NB4 (cell line): ENCODE data around the gene IL34.

ENCODE experiments used
- MYC ChIP-seq: IDR thresholded peaks from 2 replicates; pipeline ENCODE4 v1.6.1; 2011; ENCODE audit warnings: low read depth, low read length
- POLR2A ChIP-seq: IDR thresholded peaks from 2 replicates; pipeline ENCODE4 v1.6.1; 2011; ENCODE audit warnings: mild to moderate bottlenecking; ENCODE audit not compliant: insufficient read length; ENCODE audit errors: extremely low read depth
- TF ChIP-seq, protein P1 (sequence below): IDR thresholded peaks from 2 replicates; pipeline ENCODE4 v1.6.1; 2011; ENCODE audit warnings: low read depth, low read length
- TF ChIP-seq, protein P2 (sequence below): IDR thresholded peaks from one replicate; pipeline ENCODE4 v1.5.1; 2012; ENCODE audit warnings: low read depth, low read length

DNA sequence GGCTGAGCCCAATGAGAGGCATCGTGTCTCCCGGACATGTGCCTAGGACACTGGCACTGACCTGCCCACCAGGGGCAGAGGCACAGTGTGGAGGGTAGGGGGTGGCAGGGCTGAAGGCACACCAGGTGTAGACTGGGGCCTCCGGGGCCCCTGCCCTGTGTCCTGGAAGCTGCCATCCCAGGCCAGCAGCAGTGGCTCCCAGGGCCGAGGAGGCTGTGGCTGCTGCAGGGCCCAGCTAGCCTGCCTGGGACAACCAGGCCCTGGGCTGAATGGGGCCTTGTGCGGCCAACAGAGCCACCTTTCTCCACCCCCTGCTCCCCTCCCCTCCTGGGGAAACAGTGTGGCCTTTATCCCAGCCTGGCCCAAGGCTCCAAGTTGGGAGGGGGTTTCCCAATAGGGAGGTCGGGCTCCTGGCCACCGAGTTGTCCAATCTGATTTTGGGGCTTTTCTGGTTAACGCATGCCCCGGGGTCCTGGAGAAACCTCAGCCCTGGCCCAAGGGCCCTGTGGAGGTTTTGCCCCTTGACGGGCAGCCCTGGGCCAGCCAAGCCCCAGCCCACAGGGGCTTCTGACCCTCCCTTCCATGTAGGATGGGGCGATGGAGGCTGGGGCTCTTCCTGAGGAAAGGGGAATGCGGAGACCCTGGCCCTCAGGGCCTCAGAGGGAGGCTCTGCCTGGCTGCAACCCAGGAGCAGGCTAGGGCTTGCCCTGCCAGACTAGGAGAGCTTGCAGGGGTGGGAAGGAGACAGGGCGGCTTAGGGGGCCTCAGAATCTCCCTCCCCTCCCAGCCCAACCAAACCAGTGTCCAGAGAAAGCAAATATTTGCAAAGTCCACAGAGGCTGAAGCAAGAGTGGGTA is 35.3 kb downstream of the IL34 start:
- TF ChIP-seq, protein P1, sequence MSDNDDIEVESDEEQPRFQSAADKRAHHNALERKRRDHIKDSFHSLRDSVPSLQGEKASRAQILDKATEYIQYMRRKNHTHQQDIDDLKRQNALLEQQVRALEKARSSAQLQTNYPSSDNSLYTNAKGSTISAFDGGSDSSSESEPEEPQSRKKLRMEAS, result no peak
- TF ChIP-seq, protein P2, sequence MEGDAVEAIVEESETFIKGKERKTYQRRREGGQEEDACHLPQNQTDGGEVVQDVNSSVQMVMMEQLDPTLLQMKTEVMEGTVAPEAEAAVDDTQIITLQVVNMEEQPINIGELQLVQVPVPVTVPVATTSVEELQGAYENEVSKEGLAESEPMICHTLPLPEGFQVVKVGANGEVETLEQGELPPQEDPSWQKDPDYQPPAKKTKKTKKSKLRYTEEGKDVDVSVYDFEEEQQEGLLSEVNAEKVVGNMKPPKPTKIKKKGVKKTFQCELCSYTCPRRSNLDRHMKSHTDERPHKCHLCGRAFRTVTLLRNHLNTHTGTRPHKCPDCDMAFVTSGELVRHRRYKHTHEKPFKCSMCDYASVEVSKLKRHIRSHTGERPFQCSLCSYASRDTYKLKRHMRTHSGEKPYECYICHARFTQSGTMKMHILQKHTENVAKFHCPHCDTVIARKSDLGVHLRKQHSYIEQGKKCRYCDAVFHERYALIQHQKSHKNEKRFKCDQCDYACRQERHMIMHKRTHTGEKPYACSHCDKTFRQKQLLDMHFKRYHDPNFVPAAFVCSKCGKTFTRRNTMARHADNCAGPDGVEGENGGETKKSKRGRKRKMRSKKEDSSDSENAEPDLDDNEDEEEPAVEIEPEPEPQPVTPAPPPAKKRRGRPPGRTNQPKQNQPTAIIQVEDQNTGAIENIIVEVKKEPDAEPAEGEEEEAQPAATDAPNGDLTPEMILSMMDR, result no peak
- TF ChIP-seq POLR2A (no peak), MYC (no peak)
